NB4 (cell line): Measurements from ENCODE around the gene OPCML.

ENCODE experiments used
- CTCF ChIP-seq: IDR thresholded peaks from one replicate; pipeline ENCODE4 v1.5.1; 2012; ENCODE audit warnings: low read depth, low read length
- MYC ChIP-seq: IDR thresholded peaks from 2 replicates; pipeline ENCODE4 v1.6.1; 2011; ENCODE audit warnings: low read depth, low read length
- POLR2A ChIP-seq: IDR thresholded peaks from 2 replicates; pipeline ENCODE4 v1.6.1; 2011; ENCODE audit warnings: mild to moderate bottlenecking; ENCODE audit not compliant: insufficient read length; ENCODE audit errors: extremely low read depth

- TF ChIP-seq CTCF (no peak), MYC (no peak), POLR2A (no peak)
Observed at GRCh38 chr11:132948252-132948651, 584.0 kb downstream of the OPCML start.
